Left lobe of liver (tissue), 2 donors: ENCODE results near the gene PGLYRP2. TPM values are rescaled to one million over a fixed set of nuclear protein-coding genes. Genes with fewer than 3 reads are reported as not detected.
A peak's percentile ranks its signal among the peaks of the same experiment; 100 is the strongest.

Source experiments
- ATAC-seq: fragments of 200-7000 bp; cut with Tn5 transposase; one replicate; pipeline ENCODE4 v1.9.1; 2020; ENCODE audit warnings: mild to moderate bottlenecking, moderate library complexity
- DNase-seq: peaks from one replicate; pipeline ENCODE4 v3.0.0-alpha.2; 2020; ENCODE audit warnings: low spot score
- total RNA-seq: library from RNA; stranded (reverse); gene quantifications from one replicate; pipeline ENCODE4 v1.2.1, GENCODE V29; 2021
- donor health status: DM: no; HTN: no; CAD: no; lungs with moderate emphysema.
- donor health status: DM: no; HTN: yes; CAD: no.

The PGLYRP2 gene
- total RNA-seq, 1 donor from 2014 or later: 65.8 TPM

GRCh38 chr19:15427991-15428471 lies 51.3 kb downstream of the PGLYRP2 start:
- DNase-seq: no peak
- ATAC-seq: no peak

- ATAC-seq (no peak), DNase-seq (no peak)
These were observed 52.0 kb downstream of the PGLYRP2 start for GRCh38 chr19:15427350-15427700.

- DNase-seq: peak; percentile 84
- peak; percentile 61 for ATAC-seq
These were observed 52.6 kb downstream of the PGLYRP2 start for GRCh38 chr19:15426485-15427349.

GRCh38 chr19:15425321-15425950 lies 53.9 kb downstream of the PGLYRP2 start:
- DNase-seq (no peak), ATAC-seq (no peak)

- DNase-seq (no peak), ATAC-seq (no peak)
These were observed 54.5 kb downstream of the PGLYRP2 start for GRCh38 chr19:15424692-15425272.

- ATAC-seq: no peak
- no peak for DNase-seq
These were observed 55.2 kb downstream of the PGLYRP2 start for GRCh38 chr19:15424121-15424520.

- no peak for DNase-seq
These were observed 56.2 kb downstream of the PGLYRP2 start for GRCh38 chr19:15423130-15423529.

GRCh38 chr19:15422296-15423075 lies 56.8 kb downstream of the PGLYRP2 start:
- ATAC-seq: no peak

More at GRCh38 chr19:15423130-15423529, 56.2 kb downstream of the PGLYRP2 start:
- no peak for ATAC-seq

GRCh38 chr19:15421721-15422260 lies 57.5 kb downstream of the PGLYRP2 start:
- DNase-seq (peak; percentile 93), ATAC-seq (peak; percentile 47)

More at GRCh38 chr19:15422296-15423075, 56.8 kb downstream of the PGLYRP2 start:
- DNase-seq: no peak

- ATAC-seq (no peak), DNase-seq (no peak)
These were observed 58.1 kb downstream of the PGLYRP2 start for GRCh38 chr19:15421136-15421695.

GRCh38 chr19:15419413-15420025 lies 59.8 kb downstream of the PGLYRP2 start:
- DNase-seq (no peak), ATAC-seq (no peak)

Other genes with a start within 250 kb of the PGLYRP2 start
- gene EPHX3, start 247.1 kb downstream of the PGLYRP2 start, total RNA-seq: 0.15 TPM
- 46.1 TPM for gene BRD4, start 147.0 kb downstream of the PGLYRP2 start, total RNA-seq
- 24.7 TPM for gene AKAP8, start 99.7 kb downstream of the PGLYRP2 start, total RNA-seq
- 64.5 TPM for gene AKAP8L, start 60.5 kb downstream of the PGLYRP2 start, total RNA-seq
- 18.7 TPM for gene WIZ, start 29.5 kb downstream of the PGLYRP2 start, total RNA-seq
- gene RASAL3, start 15.0 kb downstream of the PGLYRP2 start, total RNA-seq: 1.9 TPM
- gene CYP4F22, start 29.0 kb upstream of the PGLYRP2 start, total RNA-seq: 1.5 TPM
- gene CYP4F8, start 135.7 kb upstream of the PGLYRP2 start, total RNA-seq: not detected
- gene CYP4F3, start 161.4 kb upstream of the PGLYRP2 start, total RNA-seq: 401 TPM
- gene CYP4F12, start 193.6 kb upstream of the PGLYRP2 start, total RNA-seq: 98.6 TPM
- gene OR10H2, start 248.5 kb upstream of the PGLYRP2 start, total RNA-seq: not detected